Measurements from ENCODE around the gene ZBED3. TPM values are rescaled to one million over a fixed set of nuclear protein-coding genes. Genes with fewer than 3 reads are reported as not detected.

The ZBED3 gene
- total RNA-seq, 1 experiment from 2014 or later = 7.8 TPM

- H3K27me3 Mint-ChIP-seq (ENCODE audit: low read depth) = no peaks in the 10 kb centered on the region
- H3K27me3 ChIP-seq (ENCODE audit: insufficient read depth, low read length) = no peaks in the 10 kb centered on the region
- no peak overlapping the region for H3K18ac ChIP-seq (ENCODE audit: insufficient read length, low read depth, low read length)
- no peak overlapping the region for H3K27ac Mint-ChIP-seq
- H3K23me2 ChIP-seq (ENCODE audit: insufficient read length, low read depth, low read length, poor library complexity, severe bottlenecking) = no peaks in the 10 kb centered on the region
- H4K91ac ChIP-seq (ENCODE audit: insufficient read length, low read depth, low read length) = no peak overlapping the region
- H3K14ac ChIP-seq (ENCODE audit: insufficient read depth, low read length) = no peak overlapping the region
- H3K4me1 ChIP-seq (ENCODE audit: insufficient read depth, low read length) = no peaks in the 10 kb centered on the region
- H3K4me2 ChIP-seq (ENCODE audit: insufficient read depth, insufficient read length, low read length) = no peak overlapping the region
- DNase-seq = no peak
- H2BK12ac ChIP-seq (ENCODE audit: insufficient read length, low read depth, low read length) = no peak overlapping the region
- TF ChIP-seq, protein P1, sequence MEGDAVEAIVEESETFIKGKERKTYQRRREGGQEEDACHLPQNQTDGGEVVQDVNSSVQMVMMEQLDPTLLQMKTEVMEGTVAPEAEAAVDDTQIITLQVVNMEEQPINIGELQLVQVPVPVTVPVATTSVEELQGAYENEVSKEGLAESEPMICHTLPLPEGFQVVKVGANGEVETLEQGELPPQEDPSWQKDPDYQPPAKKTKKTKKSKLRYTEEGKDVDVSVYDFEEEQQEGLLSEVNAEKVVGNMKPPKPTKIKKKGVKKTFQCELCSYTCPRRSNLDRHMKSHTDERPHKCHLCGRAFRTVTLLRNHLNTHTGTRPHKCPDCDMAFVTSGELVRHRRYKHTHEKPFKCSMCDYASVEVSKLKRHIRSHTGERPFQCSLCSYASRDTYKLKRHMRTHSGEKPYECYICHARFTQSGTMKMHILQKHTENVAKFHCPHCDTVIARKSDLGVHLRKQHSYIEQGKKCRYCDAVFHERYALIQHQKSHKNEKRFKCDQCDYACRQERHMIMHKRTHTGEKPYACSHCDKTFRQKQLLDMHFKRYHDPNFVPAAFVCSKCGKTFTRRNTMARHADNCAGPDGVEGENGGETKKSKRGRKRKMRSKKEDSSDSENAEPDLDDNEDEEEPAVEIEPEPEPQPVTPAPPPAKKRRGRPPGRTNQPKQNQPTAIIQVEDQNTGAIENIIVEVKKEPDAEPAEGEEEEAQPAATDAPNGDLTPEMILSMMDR (conservative IDR thresholded peaks at IDR 0.05) = no peak
- H2AK5ac ChIP-seq (ENCODE audit: insufficient read length, low read length) = no peak overlapping the region
- no peak overlapping the region for H4K5ac ChIP-seq (ENCODE audit: insufficient read length, low read depth, low read length)
- no CpG with 5 or more reads among the region's 2 CpGs for WGBS (ENCODE audit: extremely low coverage, insufficient read length, low lambda C conversion rate)
- H3K4ac ChIP-seq (ENCODE audit: low read depth, low read length) = no peak overlapping the region
- no peak overlapping the region for H3K4me3 Mint-ChIP-seq
- no peak overlapping the region for H2BK20ac ChIP-seq (ENCODE audit: low read depth, low read length, poor library complexity, severe bottlenecking)
- H3K23ac ChIP-seq (ENCODE audit: insufficient read length, low read depth, low read length) = no peak overlapping the region
- H3K27ac ChIP-seq (ENCODE audit: insufficient read length, low read depth, low read length) = no peak overlapping the region
- no peak overlapping the region for H2BK120ac ChIP-seq (ENCODE audit: low read depth, low read length, poor library complexity, severe bottlenecking)
- H3K9ac ChIP-seq (ENCODE audit: extremely low read depth, insufficient read length, low read length) = no peak overlapping the region
- H3K9me3 Mint-ChIP-seq = no peaks in the 10 kb centered on the region
- peaks cover 2 to 35% (median 3%) of the 10 kb centered on the region in 3 experiments; a peak in 5 of 7 replicates for H3K36me3 Mint-ChIP-seq (ENCODE audit: insufficient read depth in 1 of 3, low read depth in 3 of 3)
- no peak overlapping the region for H2BK5ac ChIP-seq (ENCODE audit: insufficient read length, low read length)
- no peaks in the 10 kb centered on the region for H3K4me1 Mint-ChIP-seq
- no peak overlapping the region for H4K8ac ChIP-seq (replicated peaks; ENCODE audit: insufficient read length, low read depth, low read length)
- no peak overlapping the region for H2AFZ ChIP-seq (ENCODE audit: low read length)
- H2BK15ac ChIP-seq (ENCODE audit: low read depth, low read length) = no peak overlapping the region
- no peak overlapping the region for H3K56ac ChIP-seq (ENCODE audit: insufficient read length, low read depth, low read length)
- no peaks in the 10 kb centered on the region for H3K9me3 ChIP-seq (ENCODE audit: control insufficient read depth, low read depth, low read length)
- H3K79me2 ChIP-seq (ENCODE audit: insufficient read depth, low read length) = no peaks in the 10 kb centered on the region
- H3K79me1 ChIP-seq (ENCODE audit: insufficient read depth, low read depth, low read length, poor library complexity, severe bottlenecking) = no peaks in the 10 kb centered on the region
- no peak overlapping the region for H3T11ph ChIP-seq (ENCODE audit: low read length)
- H4K20me1 ChIP-seq (ENCODE audit: control insufficient read depth, insufficient read depth, insufficient read length) = no peaks in the 10 kb centered on the region
These were observed 33.6 kb upstream of the ZBED3 start for GRCh38 chr5:77120706-77121105.
